Fibroblast of skin of right biceps (primary cell): ENCODE measurements around the gene RTL10.

ENCODE experiments used
- DNase-seq: peaks from one replicate; pipeline ENCODE4 v3.0.0-alpha.2; 2013

RTL10 gene

DNA sequence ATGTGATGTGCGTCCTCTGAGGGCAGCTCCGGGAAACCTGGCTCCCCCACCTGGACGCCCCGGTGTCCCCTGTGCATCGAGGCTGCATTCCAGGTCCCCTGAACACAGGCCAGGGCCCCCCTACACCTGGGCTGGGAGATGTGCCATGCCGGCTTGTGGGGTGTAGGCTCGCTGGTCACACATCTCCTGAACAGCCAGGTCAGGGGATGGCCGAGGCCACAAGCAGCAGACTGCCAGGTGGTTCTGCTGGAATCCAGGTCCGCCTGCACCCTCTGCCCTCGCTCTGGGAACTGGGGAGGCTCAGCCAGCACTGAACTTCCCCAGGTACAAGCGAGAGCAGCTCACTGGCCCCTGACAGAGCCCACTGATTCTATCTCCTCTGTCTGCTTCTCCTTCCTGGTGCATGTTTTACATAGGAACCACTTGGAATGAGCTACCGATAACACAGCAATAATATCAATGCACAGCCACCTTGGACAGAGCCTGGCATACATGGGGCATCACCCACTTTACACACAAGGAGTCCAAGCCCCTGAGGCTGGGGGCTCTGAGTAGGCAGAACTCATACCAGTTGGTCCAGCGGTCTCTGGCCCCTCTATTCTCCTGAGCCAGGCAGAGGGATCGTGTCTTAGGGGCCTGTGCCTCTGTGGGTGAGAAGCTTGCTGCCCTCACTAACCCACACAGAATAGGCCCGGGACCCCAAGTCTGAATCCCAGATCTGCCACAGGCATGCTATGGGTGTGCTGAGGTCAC lies 47.3 kb downstream of the RTL10 start:
- no peak for DNase-seq

DNA sequence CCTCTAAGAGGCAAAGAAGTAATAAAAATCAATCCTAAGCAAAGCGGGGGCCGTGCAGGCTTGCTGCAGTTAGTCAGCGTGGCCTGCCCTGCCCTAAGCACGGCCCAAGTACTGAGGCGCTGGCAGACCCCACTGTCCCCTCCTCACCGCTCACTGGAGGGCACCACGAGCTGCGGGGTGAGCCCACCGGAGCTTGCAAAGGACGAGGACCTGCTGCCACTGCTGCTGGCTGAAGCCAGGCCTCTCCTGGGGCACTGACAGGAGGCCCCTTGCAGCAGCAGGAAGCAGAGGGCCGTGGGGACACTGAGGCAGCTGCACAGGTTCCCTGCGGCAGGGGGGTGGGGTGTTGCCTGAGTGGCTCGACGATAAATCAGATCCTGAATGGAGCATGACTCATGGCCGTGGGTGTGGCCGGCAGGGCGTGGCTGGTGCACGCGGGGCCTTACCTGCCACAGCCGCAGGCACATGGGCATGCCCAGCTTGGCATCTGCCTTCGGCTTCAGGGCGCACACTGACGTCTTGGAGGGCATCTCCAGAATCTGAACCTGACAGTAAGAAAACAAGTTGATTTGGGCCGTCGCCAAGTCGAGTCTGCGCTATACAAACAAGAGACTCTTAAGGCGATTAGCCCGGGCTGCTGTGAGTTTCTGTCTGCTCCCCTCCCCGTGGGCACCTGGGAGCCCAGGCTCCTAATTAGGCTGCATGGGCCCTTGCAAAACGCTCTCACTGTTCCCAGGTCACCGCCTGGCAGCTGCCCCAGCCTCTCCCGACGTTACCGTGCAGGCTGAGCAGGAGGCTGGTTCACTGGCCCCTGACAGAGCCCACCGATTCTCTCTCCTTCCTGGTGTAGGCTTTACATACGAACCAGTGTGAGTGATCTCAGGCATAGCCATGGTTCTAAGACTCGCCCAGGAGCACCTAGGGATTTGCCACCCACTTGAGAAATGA lies 48.2 kb downstream of the RTL10 start:
- no peak for DNase-seq

DNA sequence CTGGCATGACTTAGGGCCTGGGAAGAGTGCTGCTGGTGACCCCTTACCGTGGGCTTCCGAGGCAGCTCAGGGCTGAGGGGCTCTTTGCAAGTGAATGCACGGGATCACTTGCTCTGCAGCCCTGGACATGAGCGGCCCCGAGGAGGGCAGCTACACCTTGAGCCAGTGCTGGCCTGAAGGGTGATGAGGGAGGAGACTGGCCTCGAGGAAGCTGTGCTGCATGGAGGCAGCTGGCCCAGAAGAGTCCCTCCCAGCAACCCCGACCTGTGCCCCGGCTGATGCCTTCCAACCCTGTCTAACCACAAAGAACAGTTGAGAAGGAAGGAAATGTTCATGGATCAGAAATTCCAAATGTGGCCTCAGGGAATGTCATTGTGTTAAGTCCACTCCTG lies 48.9 kb downstream of the RTL10 start:
- no peak for DNase-seq
